ENCODE results near the gene ARHGAP6. TPM values are rescaled to one million over a fixed set of nuclear protein-coding genes. Genes with fewer than 3 reads are reported as not detected.
A peak's percentile ranks its signal among the peaks of the same experiment; 100 is the strongest.

ARHGAP6 gene
- total and polyA plus RNA-seq, 2 of the 13 experiments (the other 11 are each of a cell fraction or from before 2014, with no cell fraction given) = 0.11 TPM; not detected in 1

GRCh38 chrX:11239230-11239629 lies 426.5 kb downstream of the ARHGAP6 start:
- no peak overlapping the region for H3K4me2 ChIP-seq (ENCODE audit: low read depth, low read length)
- CTCF ChIA-PET (ENCODE audit: low intra/inter-chr PET ratio, low total read pairs) = no interaction called here
- no peaks in the 10 kb centered on the region for H4K20me1 ChIP-seq (ENCODE audit: insufficient read depth, low read length)
- POLR2A ChIA-PET = no interaction called here
- in situ Hi-C loops (cut with HindIII; ENCODE audit: extremely low pct_ligation_motif_present, low pct_unique_long_range_greater_than_20kb) (no loop called here), intact Hi-C loops (cut with micrococcal nuclease; ENCODE audit: unreplicated experiment) (no loop called here)
- DNase-seq (ENCODE audit: low spot score) = peak; percentile 0
- H3K79me2 ChIP-seq (ENCODE audit: insufficient read depth, low read length) = no peaks in the 10 kb centered on the region
- no peaks in the 10 kb centered on the region for H3K36me3 ChIP-seq (replicated peaks in 1 of 2; ENCODE audit: control insufficient read depth in 1 of 2, insufficient read depth in 2 of 2, low read length in 2 of 2)
- no peak overlapping the region for H3K9ac ChIP-seq (ENCODE audit: insufficient read depth, low read depth, low read length)
- H3K9me3 ChIP-seq (ENCODE audit: low read length) = no peaks in the 10 kb centered on the region
- H3K4me3 ChIP-seq (replicated peaks in 1 of 3; ENCODE audit: insufficient read depth in 1 of 3, low read depth in 2 of 3, low read length in 3 of 3) = no peak overlapping the region
- H3K27ac ChIP-seq (ENCODE audit: extremely low read length, insufficient read depth, low read length) = no peak overlapping the region
- no TSS peak for BruUV-seq (replicated peaks)
- FAIRE-seq = no peak
- H3K27me3 ChIP-seq (ENCODE audit: control insufficient read depth in 1 of 2, insufficient read depth in 2 of 2, low read length in 2 of 2) = no peaks in the 10 kb centered on the region
- no peak for ATAC-seq
- H2AFZ ChIP-seq (ENCODE audit: low read length) = no peak overlapping the region
- TF ChIP-seq, protein P1, sequence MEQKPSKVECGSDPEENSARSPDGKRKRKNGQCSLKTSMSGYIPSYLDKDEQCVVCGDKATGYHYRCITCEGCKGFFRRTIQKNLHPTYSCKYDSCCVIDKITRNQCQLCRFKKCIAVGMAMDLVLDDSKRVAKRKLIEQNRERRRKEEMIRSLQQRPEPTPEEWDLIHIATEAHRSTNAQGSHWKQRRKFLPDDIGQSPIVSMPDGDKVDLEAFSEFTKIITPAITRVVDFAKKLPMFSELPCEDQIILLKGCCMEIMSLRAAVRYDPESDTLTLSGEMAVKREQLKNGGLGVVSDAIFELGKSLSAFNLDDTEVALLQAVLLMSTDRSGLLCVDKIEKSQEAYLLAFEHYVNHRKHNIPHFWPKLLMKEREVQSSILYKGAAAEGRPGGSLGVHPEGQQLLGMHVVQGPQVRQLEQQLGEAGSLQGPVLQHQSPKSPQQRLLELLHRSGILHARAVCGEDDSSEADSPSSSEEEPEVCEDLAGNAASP (CRISPR knock-in tag; IDR thresholded peaks at IDR 0.05; ENCODE audit: borderline replicate concordance) = no peak
- TF ChIP-seq SMAD9 (CRISPR knock-in tag; IDR thresholded peaks at IDR 0.05) (no peak), TBP (CRISPR knock-in tag; IDR thresholded peaks at IDR 0.05) (no peak), ZFAT (CRISPR knock-in tag; conservative IDR thresholded peaks at IDR 0.05) (no peak), SPEN (CRISPR knock-in tag; IDR thresholded peaks at IDR 0.05; ENCODE audit: low read depth) (no peak), SMARCC2 (IDR thresholded peaks at IDR 0.05) (no peak), ONECUT2 (CRISPR knock-in tag; IDR thresholded peaks at IDR 0.05) (no peak), DPF2 (CRISPR knock-in tag; IDR thresholded peaks at IDR 0.05; ENCODE audit: borderline replicate concordance, low read depth) (no peak), FOXJ3 (CRISPR knock-in tag; IDR thresholded peaks at IDR 0.05; ENCODE audit: borderline replicate concordance) (no peak), ZNF83 (CRISPR knock-in tag; IDR thresholded peaks at IDR 0.05; ENCODE audit: borderline replicate concordance) (no peak), ZHX1 (CRISPR knock-in tag; IDR thresholded peaks at IDR 0.05; ENCODE audit: low read depth) (no peak), CAMTA2 (CRISPR knock-in tag; IDR thresholded peaks at IDR 0.05; ENCODE audit: borderline replicate concordance) (no peak), ZNF850 (CRISPR knock-in tag; conservative IDR thresholded peaks at IDR 0.05) (no peak), NR2F2 (IDR thresholded peaks at IDR 0.05; ENCODE audit: borderline replicate concordance, low read depth) (no peak), TBX3 (IDR thresholded peaks at IDR 0.05; ENCODE audit: borderline replicate concordance) (no peak), CHCHD3 (CRISPR knock-in tag; IDR thresholded peaks at IDR 0.05) (no peak), ZNF230 (CRISPR knock-in tag; IDR thresholded peaks at IDR 0.05) (no peak)
- TF ChIP-seq, protein P2, sequence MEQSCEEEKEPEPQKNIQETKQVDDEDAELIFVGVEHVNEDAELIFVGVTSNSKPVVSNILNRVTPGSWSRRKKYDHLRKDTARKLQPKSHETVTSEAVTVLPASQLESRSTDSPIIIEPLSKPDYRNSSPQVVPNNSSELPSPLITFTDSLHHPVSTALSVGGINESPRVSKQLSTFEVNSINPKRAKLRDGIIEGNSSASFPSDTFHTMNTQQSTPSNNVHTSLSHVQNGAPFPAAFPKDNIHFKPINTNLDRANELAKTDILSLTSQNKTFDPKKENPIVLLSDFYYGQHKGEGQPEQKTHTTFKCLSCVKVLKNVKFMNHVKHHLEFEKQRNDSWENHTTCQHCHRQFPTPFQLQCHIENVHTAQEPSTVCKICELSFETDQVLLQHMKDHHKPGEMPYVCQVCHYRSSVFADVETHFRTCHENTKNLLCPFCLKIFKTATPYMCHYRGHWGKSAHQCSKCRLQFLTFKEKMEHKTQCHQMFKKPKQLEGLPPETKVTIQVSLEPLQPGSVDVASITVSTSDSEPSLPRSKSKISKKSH (CRISPR knock-in tag; IDR thresholded peaks at IDR 0.05; ENCODE audit: borderline replicate concordance) = no peak
- TF ChIP-seq, protein P3, sequence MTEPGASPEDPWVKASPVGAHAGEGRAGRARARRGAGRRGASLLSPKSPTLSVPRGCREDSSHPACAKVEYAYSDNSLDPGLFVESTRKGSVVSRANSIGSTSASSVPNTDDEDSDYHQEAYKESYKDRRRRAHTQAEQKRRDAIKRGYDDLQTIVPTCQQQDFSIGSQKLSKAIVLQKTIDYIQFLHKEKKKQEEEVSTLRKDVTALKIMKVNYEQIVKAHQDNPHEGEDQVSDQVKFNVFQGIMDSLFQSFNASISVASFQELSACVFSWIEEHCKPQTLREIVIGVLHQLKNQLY (CRISPR knock-in tag; IDR thresholded peaks at IDR 0.05) = no peak
- H3K4me1 ChIP-seq (ENCODE audit: insufficient read depth, low read length) = no peaks in the 10 kb centered on the region

Data from HepG2 (cell line).